Activated CD4-positive, alpha-beta T cell treated with anti-CD3 and anti-CD28 coated beads for 36 hours (primary cell): ENCODE results near the gene TF. TPM values are rescaled to one million over a fixed set of nuclear protein-coding genes. Genes with fewer than 3 reads are reported as not detected.

Experiments
- ATAC-seq: fragments of 200-7000 bp; cut with Tn5 transposase; one replicate; pipeline ENCODE4 v1.10.0; 2021; ENCODE audit warnings: mild to moderate bottlenecking, moderate library complexity
- CTCF ChIA-PET: fragments of 350-600 bp; sonication (Branson Sonifier 250); formaldehyde crosslinking; loops from one replicate; lab custom pipeline; 2021; ENCODE audit warnings: antibody characterized with exemption; lab: Charles Lee
- POLR2A ChIA-PET: fragments of 350-600 bp; sonication (Branson Sonifier 250); formaldehyde crosslinking; loops from one replicate; lab custom pipeline; 2021; ENCODE audit warnings: antibody characterized with exemption, inconsistent platforms; lab: Charles Lee
- DNase-seq: peaks from one replicate; pipeline ENCODE4 v3.0.0-alpha.2; 2020
- H3K27ac Mint-ChIP-seq: one replicate; pipeline ENCODE4 v1.8.0; 2021; ENCODE audit warnings: mixed read lengths
- H3K27me3 Mint-ChIP-seq: one replicate; pipeline ENCODE4 v1.8.0; 2021; ENCODE audit warnings: mixed read lengths
- H3K36me3 Mint-ChIP-seq: one replicate; pipeline ENCODE4 v1.8.0; 2021; ENCODE audit warnings: low read depth, mixed read lengths
- H3K4me1 Mint-ChIP-seq: one replicate; pipeline ENCODE4 v1.8.0; 2021; ENCODE audit warnings: mixed read lengths
- H3K4me3 Mint-ChIP-seq: one replicate; pipeline ENCODE4 v1.8.0; 2021; ENCODE audit warnings: mild to moderate bottlenecking, moderate library complexity, mixed read lengths
- H3K9me3 Mint-ChIP-seq: one replicate; pipeline ENCODE4 v1.8.0; 2021; ENCODE audit warnings: low read depth, mixed read lengths
- intact Hi-C, 2 experiments: fragments of 100-400 bp; cut with DNase I in 1 of 2; cut with micrococcal nuclease in 1 of 2; formaldehyde crosslinking; loops; one replicate each; pipeline versions ENCODE4 v1.14.2 to v1.15.1; 2022 to 2024; cut with DNase I, micrococcal nuclease
- total RNA-seq, 2 experiments: library from RNA; stranded (reverse); gene quantifications; one replicate each; pipeline ENCODE4 v1.2.3, GENCODE V29; 2021

Gene TF
- total RNA-seq, 2 experiments from 2014 or later: 0.11 to 0.12 TPM

DNA sequence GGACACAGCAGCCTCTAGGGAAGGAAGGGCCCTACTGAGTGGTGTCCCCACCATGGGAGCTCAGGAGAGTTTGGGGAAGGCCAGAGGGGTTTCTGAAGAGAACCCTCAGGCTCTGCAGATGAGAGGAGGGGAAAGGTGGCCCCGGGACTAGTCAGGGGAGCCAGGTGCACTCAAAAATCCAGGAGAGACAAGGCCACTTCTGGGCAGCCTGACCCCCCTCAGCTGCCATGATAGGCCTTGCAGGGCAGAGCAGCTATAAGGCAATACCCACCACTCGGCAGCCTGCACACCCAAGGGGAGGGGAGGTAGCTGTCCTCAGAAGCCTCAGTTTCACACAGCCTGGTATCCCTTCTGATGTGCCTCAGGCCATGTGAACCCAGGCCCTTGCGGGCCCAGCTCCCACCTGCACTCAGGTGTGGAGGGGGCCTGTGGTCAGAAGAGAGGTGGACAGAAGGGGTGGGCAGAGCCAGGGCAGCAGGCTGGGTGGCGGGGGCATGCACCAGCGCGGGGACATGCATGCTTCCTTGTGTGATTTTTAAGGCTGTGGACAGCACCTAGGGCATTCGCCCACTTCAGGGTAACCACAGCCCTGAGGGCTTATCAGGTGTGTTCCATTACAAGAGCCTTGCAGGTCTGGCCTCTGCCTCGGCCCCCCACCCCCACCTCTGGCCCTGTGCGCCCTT lies 94.0 kb downstream of the TF start:
- Mint-ChIP-seq H3K4me3 (no peak overlapping the region), H3K27me3 (no peaks in the 10 kb centered on the region), H3K27ac (no peak overlapping the region), H3K4me1 (no peaks in the 10 kb centered on the region), H3K36me3 (no peaks in the 10 kb centered on the region), H3K9me3 (no peaks in the 10 kb centered on the region)
- intact Hi-C loops: no loop called here
- DNase-seq (no peak), ATAC-seq (no peak)
- POLR2A ChIA-PET: interaction anchor here (0.6 kb wide), 1 partner anchor 17 kb away, joined by 3 read pairs; no protein-coding TSS in a partner anchor
- CTCF ChIA-PET: interaction anchor here (0.8 kb wide), 1 partner anchor 23 kb away, joined by 3 read pairs; no protein-coding TSS in a partner anchor

DNA sequence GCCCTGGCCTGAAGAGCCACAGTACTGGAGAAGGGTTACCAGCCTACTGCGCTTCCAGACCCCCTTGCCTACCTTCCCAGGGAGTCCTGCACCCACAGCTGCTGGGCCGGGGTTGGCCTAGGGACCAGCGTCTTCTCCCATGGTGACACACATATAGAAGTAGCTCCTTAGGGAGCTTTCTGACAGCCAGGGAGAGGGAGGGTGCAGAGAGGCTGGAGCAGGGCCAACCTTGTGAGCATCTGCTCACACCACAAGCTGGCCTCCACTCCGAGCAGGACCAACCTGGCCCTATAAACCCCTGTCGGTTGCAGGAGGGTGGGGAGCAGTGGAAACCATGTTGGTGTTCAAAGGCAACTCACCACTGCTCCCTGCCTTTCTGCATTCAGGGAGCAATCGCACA lies 94.6 kb downstream of the TF start:
- Mint-ChIP-seq H3K9me3 (no peaks in the 10 kb centered on the region), H3K27ac (no peak overlapping the region), H3K36me3 (no peaks in the 10 kb centered on the region), H3K4me3 (no peak overlapping the region), H3K4me1 (no peaks in the 10 kb centered on the region), H3K27me3 (no peaks in the 10 kb centered on the region)
- no peak for DNase-seq
- ATAC-seq: no peak
- ChIA-PET CTCF (interaction anchor here (0.8 kb wide), 1 partner anchor 23 kb away, joined by 3 read pairs; no protein-coding TSS in a partner anchor), POLR2A (no interaction called here)
- intact Hi-C loops: no loop called here

- DNase-seq: no peak
- no peaks in the 10 kb centered on the region for H3K36me3 Mint-ChIP-seq
- ATAC-seq: no peak
- intact Hi-C loops: no loop called here
- no peaks in the 10 kb centered on the region for H3K27me3 Mint-ChIP-seq
- no peaks in the 10 kb centered on the region for H3K4me1 Mint-ChIP-seq
- H3K9me3 Mint-ChIP-seq: no peaks in the 10 kb centered on the region
- no peak overlapping the region for H3K4me3 Mint-ChIP-seq
- POLR2A ChIA-PET: no interaction called here
- H3K27ac Mint-ChIP-seq: no peak overlapping the region
- CTCF ChIA-PET: no interaction called here
Measured at GRCh38 chr3:133841196-133841595, 95.0 kb downstream of the TF start.

- ChIA-PET CTCF (no interaction called here), POLR2A (no interaction called here)
- Mint-ChIP-seq H3K27ac (no peak overlapping the region), H3K27me3 (no peaks in the 10 kb centered on the region), H3K9me3 (no peaks in the 10 kb centered on the region), H3K36me3 (no peaks in the 10 kb centered on the region), H3K4me1 (no peaks in the 10 kb centered on the region), H3K4me3 (no peak overlapping the region)
- ATAC-seq (no peak), DNase-seq (no peak)
- intact Hi-C loops: no loop called here
Measured at GRCh38 chr3:133842158-133842557, 96.0 kb downstream of the TF start.

DNA sequence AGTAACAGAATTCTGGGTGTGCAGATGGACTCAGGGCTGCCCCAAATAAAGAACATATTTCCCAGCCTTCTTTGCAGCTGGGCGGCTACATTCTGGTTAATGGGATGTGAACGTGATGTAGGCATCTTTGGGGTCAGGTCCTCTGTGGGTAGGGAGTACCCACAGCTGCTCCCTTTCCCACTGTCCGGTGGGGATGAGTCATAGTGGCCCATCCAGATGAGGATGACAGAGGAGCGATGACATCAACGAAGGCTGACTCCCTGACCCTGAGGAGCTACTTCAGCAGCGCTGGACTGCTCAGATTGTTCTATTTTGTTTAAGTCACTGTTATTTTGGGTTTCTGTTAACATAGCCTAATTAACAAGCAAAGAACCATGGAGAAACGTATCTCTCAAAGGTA lies 97.4 kb downstream of the TF start:
- H3K36me3 Mint-ChIP-seq: no peaks in the 10 kb centered on the region
- ATAC-seq (no peak), DNase-seq (no peak)
- H3K9me3 Mint-ChIP-seq: no peaks in the 10 kb centered on the region
- no peak overlapping the region for H3K27ac Mint-ChIP-seq
- intact Hi-C loops: no loop called here
- no peaks in the 10 kb centered on the region for H3K27me3 Mint-ChIP-seq
- H3K4me3 Mint-ChIP-seq: no peak overlapping the region
- ChIA-PET POLR2A (no interaction called here), CTCF (no interaction called here)
- H3K4me1 Mint-ChIP-seq: no peaks in the 10 kb centered on the region

- H3K27ac Mint-ChIP-seq: no peak overlapping the region
- ChIA-PET POLR2A (no interaction called here), CTCF (no interaction called here)
- H3K27me3 Mint-ChIP-seq: no peaks in the 10 kb centered on the region
- no peaks in the 10 kb centered on the region for H3K4me1 Mint-ChIP-seq
- no peak for ATAC-seq
- intact Hi-C loops: no loop called here
- no peaks in the 10 kb centered on the region for H3K36me3 Mint-ChIP-seq
- H3K9me3 Mint-ChIP-seq: no peaks in the 10 kb centered on the region
- no peak for DNase-seq
- no peak overlapping the region for H3K4me3 Mint-ChIP-seq
Measured at GRCh38 chr3:133845127-133845526, 98.9 kb downstream of the TF start.

Other genes with a start within 250 kb of the TF start
- gene CDV3, start 172.7 kb upstream of the TF start, total RNA-seq: 100 to 1,000 TPM; 204 to 221 TPM
- 10 to 100 TPM; 80.9 to 94.6 TPM for gene TOPBP1, start 84.5 kb upstream of the TF start, total RNA-seq
- gene SRPRB, start 59.4 kb downstream of the TF start, total RNA-seq: 10 to 100 TPM; 42.7 to 66.2 TPM
- under 1 TPM; 0.23 to 0.51 TPM for gene RAB6B, start 149.5 kb downstream of the TF start, total RNA-seq